HG03159 (cell line): ENCODE results near the gene F10.

Experiments used
- ATAC-seq: cut with Tn5 transposase; IDR thresholded peaks from one replicate; pipeline ENCODE4 v1.9.1; 2021; ENCODE audit warnings: mild to moderate bottlenecking, moderate library complexity; ENCODE audit not compliant: unreplicated experiment

Gene F10

GRCh38 chr13:113115363-113116205, 7.0 kb upstream of the F10 start:
- ATAC-seq = no peak

- ATAC-seq = no peak
Measured at GRCh38 chr13:113116206-113116800, 6.3 kb upstream of the F10 start.

DNA sequence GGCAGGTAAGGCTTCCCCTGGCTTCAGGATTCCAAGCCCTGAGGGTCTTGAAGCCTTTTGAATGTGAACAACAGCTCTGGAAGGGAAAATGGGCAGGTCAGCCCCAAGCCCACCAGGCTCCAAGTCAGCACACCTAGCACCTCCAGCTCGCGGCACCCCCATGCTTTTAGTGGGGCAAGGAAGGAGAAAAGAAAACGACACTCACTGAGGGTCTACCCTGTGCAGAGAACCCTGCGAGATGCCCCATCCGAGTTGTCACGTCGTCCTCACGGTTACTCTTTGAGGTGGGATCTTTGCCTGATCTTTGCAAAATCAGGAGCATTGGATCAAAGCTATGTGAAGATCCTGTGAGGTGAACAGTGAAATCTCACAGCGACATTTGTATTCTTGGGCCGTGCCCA, 5.7 kb upstream of the F10 start:
- ATAC-seq = no peak

DNA sequence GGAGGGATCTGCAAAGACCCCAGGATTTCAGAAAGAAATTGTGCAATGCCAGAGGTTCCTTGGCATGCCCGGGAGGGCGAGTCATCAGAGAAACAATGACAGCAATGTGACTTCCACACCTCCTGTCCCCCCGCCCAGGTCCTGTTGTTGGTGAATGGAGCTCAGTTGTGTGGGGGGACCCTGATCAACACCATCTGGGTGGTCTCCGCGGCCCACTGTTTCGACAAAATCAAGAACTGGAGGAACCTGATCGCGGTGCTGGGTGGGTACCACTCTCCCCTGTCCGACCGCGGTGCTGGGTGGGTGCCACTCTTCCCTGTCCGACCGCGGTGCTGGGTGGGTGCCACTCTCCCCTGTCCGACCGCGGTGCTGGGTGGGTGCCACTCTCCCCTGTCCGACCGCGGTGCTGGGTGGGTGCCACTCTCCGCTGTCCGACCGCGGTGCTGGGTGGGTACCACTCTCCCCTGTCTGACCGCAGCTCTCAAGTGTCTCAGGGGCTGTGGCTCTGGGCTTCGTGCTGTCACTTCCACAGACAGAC, 5.2 kb upstream of the F10 start:
- ATAC-seq = no peak

DNA sequence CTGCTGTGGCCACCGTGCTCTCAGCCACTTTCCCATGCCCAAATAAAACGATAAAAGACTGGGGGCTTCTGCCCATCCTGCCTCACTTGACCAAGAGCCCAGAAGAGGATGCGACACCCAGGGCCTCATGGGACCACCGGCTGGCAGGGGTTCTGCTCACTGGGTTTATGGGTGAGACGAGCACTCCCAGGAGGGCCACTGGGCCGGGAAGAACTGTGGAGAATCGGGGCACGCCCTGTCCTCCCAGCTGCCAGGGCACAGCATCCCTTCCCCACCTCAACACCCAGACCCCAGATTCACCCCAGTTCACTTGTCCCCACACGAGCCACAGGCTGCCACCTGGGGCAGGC, 4.7 kb upstream of the F10 start:
- no peak for ATAC-seq

DNA sequence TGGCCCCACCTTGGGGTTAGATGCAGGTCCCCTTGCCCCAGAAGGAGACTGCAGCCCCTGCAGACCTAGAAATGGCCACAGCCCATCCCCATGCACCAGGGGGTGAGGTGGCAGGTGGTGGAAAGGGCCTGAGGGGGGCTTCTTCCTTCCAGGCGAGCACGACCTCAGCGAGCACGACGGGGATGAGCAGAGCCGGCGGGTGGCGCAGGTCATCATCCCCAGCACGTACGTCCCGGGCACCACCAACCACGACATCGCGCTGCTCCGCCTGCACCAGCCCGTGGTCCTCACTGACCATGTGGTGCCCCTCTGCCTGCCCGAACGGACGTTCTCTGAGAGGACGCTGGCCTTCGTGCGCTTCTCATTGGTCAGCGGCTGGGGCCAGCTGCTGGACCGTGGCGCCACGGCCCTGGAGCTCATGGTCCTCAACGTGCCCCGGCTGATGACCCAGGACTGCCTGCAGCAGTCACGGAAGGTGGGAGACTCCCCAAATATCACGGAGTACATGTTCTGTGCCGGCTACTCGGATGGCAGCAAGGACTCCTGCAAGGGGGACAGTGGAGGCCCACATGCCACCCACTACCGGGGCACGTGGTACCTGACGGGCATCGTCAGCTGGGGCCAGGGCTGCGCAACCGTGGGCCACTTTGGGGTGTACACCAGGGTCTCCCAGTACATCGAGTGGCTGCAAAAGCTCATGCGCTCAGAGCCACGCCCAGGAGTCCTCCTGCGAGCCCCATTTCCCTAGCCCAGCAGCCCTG, 4.2 kb upstream of the F10 start:
- ATAC-seq = no peak

GRCh38 chr13:113119166-113119821, 3.3 kb upstream of the F10 start:
- ATAC-seq = no peak

GRCh38 chr13:113119822-113120189, 2.8 kb upstream of the F10 start:
- ATAC-seq = no peak

DNA sequence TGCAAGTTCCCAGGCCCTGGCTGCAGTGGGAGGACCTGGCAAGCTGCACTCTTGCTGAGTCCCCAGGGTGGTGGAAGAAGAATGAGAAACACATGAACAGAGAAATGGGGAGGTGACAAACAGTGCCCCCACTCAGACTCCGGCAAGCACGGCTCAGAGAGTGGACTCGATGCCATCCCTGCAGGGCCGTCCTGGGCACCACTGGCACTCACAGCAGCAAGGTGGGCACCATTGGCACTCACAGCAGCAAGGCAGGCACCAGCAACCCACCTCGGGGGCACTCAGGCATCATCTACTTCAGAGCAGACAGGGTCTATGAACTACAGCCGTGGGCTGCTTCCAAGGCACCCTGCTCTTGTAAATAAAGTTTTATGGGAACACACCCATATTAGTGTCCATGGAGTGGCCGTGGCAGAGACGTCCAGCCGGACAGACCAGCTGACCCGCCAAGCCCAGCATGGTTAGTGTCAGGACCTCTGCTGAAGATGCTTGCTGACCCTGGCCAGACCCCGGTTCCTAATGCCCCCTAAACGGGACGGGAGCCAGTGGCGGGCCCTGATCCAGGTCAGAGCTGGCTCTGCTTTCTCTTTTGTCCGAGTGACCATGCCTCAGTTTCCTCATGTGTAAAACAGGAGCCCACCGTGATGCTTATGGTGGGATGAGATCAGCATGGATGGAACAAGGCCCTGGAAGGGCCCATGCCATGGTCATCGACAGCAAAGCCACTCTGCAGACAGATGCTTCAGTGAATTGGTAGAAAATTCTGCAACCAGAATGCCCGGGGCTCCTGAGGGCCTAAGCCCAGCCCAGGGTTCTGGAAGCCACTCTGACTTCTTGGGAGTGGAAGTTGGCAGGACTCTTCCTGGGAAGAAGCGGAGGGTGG, 2.1 kb upstream of the F10 start:
- no peak for ATAC-seq

DNA sequence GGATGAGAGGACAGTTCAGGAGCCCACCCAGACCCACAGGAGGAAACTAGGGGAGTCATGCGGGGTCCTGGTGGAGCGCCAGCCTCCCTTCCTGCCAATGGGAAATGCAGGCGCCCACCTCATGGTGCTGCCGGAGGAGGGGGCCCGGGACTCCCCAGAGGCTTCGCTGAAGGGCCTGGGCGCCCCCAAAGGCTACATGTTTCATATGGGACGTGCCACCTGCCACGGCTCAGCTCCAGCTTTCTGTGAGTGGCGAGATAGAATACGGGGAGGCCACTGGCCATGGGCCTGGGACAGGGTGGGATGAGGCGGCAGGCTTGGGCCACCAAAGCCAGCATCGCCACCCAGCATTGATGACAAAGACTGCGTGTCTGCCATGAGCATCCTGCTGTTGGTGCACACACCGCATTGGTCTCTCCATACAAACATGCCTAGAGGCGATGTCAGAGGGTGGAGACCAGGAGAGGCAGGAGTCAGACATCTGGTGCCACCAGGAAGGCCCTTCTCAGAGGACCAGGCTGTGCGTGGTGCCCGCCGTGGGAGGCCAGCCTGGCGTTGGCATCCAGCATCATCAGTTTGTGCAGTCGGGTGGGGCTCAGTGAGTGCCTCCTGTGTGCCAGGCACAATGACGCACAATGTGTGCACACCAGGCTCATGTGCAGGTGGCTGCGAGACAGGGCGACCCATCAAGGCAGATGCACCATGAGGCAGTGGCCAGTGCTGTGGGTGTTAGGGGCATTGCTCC, 1.2 kb upstream of the F10 start:
- ATAC-seq = no peak

DNA sequence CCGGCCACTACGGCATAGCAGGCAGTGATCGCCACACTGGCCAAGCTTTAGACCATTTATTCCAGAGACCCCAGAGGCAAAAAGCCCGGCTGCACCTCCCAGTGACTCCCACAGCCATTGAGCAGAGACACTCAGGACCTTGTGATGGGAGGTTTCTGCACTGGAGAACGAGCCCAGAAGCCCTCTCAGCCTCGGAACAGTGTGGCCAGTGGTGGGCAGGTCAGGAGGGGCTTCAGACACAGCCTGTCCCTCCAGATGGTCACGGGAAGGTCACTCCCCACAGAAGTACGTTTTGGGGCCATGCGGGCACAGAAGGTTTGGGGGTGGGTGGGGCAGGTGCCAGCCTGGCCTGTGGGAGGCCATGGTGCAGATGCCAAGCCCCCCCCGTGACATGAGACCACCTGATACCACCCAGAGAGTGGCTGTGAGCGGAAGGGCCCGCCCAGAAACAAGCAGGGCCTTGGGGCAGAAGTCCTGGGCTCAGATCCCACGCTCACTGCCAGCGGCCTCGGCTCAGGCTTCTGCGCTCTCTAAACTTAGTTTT, 599 bp upstream of the F10 start:
- no peak for ATAC-seq

GRCh38 chr13:113123226-113124201, 915 bp downstream of the F10 start:
- ATAC-seq = no peak

DNA sequence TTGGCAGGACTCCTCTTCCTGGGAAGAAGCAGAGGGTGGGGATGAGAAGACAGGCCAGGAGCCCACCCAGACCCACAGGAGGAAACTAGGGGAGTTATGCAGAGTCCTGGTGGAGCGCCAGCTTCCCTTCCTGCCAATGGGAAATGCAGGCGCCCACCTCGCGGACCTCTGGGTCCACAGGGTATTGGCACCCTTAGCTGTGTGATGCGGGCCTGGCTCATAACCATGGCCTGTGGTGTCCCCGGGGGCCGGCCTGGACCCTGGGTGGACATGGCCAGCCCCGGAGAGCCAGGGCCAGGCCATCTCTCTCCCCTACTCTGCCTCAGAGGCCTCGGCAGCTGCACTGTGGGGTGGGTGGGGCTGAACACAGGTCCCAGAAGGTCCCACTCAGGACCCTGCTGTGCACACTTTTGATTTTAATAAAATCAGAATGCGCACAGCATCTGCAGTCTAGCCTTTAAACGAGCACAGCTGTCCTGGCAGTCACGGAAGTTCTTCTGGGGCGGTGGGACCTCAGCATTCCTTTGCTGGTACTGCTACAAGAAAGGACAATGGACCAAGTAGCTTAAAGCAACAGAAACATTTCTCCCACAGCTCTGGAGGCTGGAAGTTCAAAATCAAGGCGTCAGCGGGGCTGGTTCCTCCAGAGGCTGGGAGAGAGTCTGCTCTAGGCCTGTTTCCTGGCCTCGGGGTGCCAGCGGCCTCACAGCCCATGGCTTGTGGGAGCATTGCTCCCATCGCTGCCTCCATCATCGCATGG, 1.8 kb downstream of the F10 start:
- ATAC-seq = no peak

- no peak for ATAC-seq
Measured at GRCh38 chr13:113125506-113126264, 3.1 kb downstream of the F10 start.

DNA sequence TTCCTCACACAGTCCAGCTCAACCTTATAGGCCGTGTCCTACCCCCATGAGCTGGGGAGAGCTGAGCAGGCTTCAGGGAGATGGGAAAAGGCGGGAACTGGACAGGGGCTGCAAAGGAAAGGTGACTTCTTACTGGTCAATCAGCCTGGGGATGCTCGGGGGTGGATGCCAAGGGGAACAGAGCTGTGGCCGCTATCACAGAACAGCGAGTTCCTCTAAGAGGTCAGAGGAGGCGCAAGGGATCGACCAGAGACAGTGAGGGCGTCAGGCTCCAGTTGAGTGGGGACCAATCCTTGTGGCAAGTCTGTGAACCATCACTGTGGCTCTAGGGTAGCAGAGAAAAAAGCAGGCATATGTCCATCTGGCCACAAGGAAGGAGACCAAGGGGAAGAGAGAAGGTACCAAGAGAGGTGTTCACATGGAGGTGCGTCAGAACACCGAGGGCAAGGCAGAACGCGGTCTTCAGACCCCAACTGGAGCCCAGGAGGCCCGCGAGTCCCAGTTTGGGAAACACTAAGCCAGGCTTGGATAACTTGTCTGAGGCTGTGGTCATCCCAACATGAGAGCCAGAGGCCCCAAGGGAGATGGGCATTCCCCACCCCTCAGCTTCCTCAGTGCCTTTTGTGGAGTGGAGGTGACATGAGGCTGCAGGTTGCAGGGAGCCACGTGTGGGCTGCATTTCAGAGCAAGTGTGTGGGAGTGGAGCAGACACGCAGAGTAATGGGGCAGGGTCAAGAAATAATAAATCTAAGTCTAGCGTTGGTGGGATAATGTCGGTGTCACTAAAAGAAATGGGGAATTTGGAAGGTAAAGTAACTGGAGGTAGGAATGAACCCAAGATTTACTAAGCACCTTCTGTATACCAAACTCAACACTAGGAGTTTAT, 3.9 kb downstream of the F10 start:
- no peak for ATAC-seq

DNA sequence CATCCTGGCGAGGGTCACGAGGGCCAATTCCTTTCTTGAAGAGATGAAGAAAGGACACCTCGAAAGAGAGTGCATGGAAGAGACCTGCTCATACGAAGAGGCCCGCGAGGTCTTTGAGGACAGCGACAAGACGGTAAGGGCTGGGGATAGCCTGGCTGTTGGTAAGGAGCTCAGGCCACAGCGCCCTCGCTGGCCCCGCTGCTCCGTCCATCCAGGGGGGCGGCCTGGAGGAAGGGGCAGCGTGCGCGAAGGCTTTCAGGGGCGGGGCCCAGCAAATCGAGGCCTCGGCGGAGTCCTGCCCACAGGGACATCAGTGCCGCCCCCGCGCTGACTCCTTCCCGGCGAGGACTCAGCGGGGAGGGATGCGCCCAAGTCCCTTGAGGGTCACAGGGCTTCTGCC, 6.9 kb downstream of the F10 start:
- ATAC-seq = no peak
